Adrenal gland (tissue), 12 donors: ENCODE data around the gene KIRREL3. TPM values are rescaled to one million over a fixed set of nuclear protein-coding genes. Genes with fewer than 3 reads are reported as not detected.

Experiments used
- DNase-seq, 7 donors: peaks; one replicate each; pipeline ENCODE4 v3.0.0-alpha.2; 2019 to 2020
- H3K27ac ChIP-seq, 5 donors: fragments of 200-600 bp; sonication (generic) in 4 of 5; 1 replicate in 3 of 5; 2 replicates in 2 of 5; pipeline versions ENCODE4 v1.5.1 to v1.8.0; 2016 to 2020; ENCODE audit warnings: mild to moderate bottlenecking in 1 of 5
- H3K27me3 ChIP-seq: fragments of 200-600 bp; 2 replicates; pipeline ENCODE4 v1.8.0; 2021
- H3K36me3 ChIP-seq, 2 donors: fragments of 200-600 bp; replicated peaks in 1 of 2; 1 replicate in 1 of 2; 2 replicates in 1 of 2; pipeline versions ENCODE4 v1.5.1 to v1.8.0; 2018 to 2022
- H3K4me1 ChIP-seq, 2 donors: fragments of 200-600 bp; replicated peaks in 1 of 2; 1 replicate in 1 of 2; 2 replicates in 1 of 2; pipeline versions ENCODE4 v1.5.1 to v1.8.0; 2018 to 2021
- H3K4me3 ChIP-seq, 4 donors: fragments of 200-600 bp; sonication (generic) in 3 of 4; one replicate each; pipeline ENCODE4 v1.5.1; 2016 to 2018
- H3K9me3 ChIP-seq, 3 donors: fragments of 200-600 bp; sonication (generic) in 1 of 3; replicated peaks in 1 of 3; 1 replicate in 2 of 3; 2 replicates in 1 of 3; pipeline versions ENCODE4 v1.5.1 to v1.8.0; 2016 to 2021
- CTCF ChIP-seq, 6 experiments: fragments of 450-650 bp in 4 of 6; fragments of 200-600 bp in 2 of 6; sonication (generic) in 1 of 6; IDR thresholded peaks; 1 replicate in 5 of 6; 2 replicates in 1 of 6; pipeline versions ENCODE4 v1.5.1 to v1.8.0; 2016 to 2021; ENCODE audit warnings: antibody characterized with exemption in 6 of 6, mild to moderate bottlenecking in 2 of 6, moderate library complexity in 1 of 6
- POLR2A ChIP-seq, 2 donors: fragments of 450-650 bp; IDR thresholded peaks; one replicate each; pipeline ENCODE4 v1.6.1; 2017; ENCODE audit warnings: antibody characterized with exemption in 2 of 2, mild to moderate bottlenecking in 2 of 2, moderate library complexity in 1 of 2
- WGBS, 4 donors: extraction: QIAGEN DNeasy Blood & Tissue Kit in 2 of 4; methylation state at CpG; one replicate each; pipeline versions ENCODE4 v1.1.5 to v1.1.7; 2013 to 2017; 5-methylcytosine and 5-hydroxymethylcytosine counted together
- intact Hi-C, 2 donors: fragments of 100-400 bp; cut with DNase I; formaldehyde crosslinking; loops; one replicate each; pipeline versions ENCODE4 v1.14.1 to v1.15.0; 2022 to 2023
- polyA plus RNA-seq, 3 donors: library from polyadenylated mRNA; stranded (reverse); fragments of 200-250 nt in 2 of 3; fragments of 350-450 nt in 1 of 3; fragmentation: Illumina TruSeq in 1 of 3; extraction: RNeasy Lipid Tissue Mini Kit (QIAGEN cat#74804) in 1 of 3; gene quantifications; one replicate each; pipeline ENCODE4 v1.2.3, GENCODE V29; 2013 to 2014
- total RNA-seq, 9 donors: library from RNA; depleted of rRNA in 4 of 9; stranded (reverse); fragments of >200 nt in 4 of 9; fragments of 120-200 nt in 1 of 9; fragmentation: NEBNext Ultra II Directional in 1 of 9; extraction: Animal tissue kit (Norgen Biotek cat#: 25700) in 1 of 9; gene quantifications; one replicate each; pipeline versions ENCODE4 v1.1.0 to v1.2.4, GENCODE V29; 2013 to 2023
- donor health status: healthy with polysubstance abuse.
- donor health status: Bipolar disorder and iron deficiency.
- donor health status: DM: yes; HTN: yes; CAD: no.
- donor health status: DM: no; HTN: no; CAD: no.
- donor health status: DM: no; HTN: no; CAD: no.
- donor health status: DM: yes; HTN: yes; CAD: no.

Gene KIRREL3
- total and polyA plus RNA-seq, 12 donors, result 0.07 to 4.1 (median 0.64) TPM; not detected in 1

GRCh38 chr11:127013550-127013949 lies 13.0 kb upstream of the KIRREL3 start:
- Histone ChIP-seq H3K4me3 (no peak overlapping the region), H3K4me1 (no peaks in the 10 kb centered on the region), H3K27me3 (peaks cover 5% of the 10 kb centered on the region), H3K27ac (no peak overlapping the region), H3K36me3 (no peaks in the 10 kb centered on the region), H3K9me3 (no peaks in the 10 kb centered on the region)
- intact Hi-C loops, result no loop called here
- DNase-seq, result no peak
- 62 to 71% (median 69%) methylated on average over 5 of the region's 5 CpGs for WGBS, 4 donors
- TF ChIP-seq CTCF (IDR thresholded peaks at IDR 0.05), result no peak
- TF ChIP-seq POLR2A (IDR thresholded peaks at IDR 0.05), result no peak

- Histone ChIP-seq H3K9me3 (no peaks in the 10 kb centered on the region), H3K4me1 (no peaks in the 10 kb centered on the region), H3K27ac (no peak overlapping the region), H3K27me3 (peaks cover 27% of the 10 kb centered on the region), H3K4me3 (no peak overlapping the region), H3K36me3 (no peaks in the 10 kb centered on the region)
- DNase-seq, result no peak
- TF ChIP-seq CTCF (IDR thresholded peaks at IDR 0.05), result no peak
- no peak for TF ChIP-seq POLR2A (IDR thresholded peaks at IDR 0.05)
- intact Hi-C loops, result no loop called here
- WGBS, 4 donors, result 88 to 98% (median 92%) methylated on average over 2 of the region's 2 CpGs
Measured at GRCh38 chr11:127006311-127006710, 5.7 kb upstream of the KIRREL3 start.

- no peak overlapping the region for H3K27ac ChIP-seq
- no peak overlapping the region for H3K4me3 ChIP-seq
- peaks cover 31% of the 10 kb centered on the region for H3K27me3 ChIP-seq
- H3K9me3 ChIP-seq, result no peaks in the 10 kb centered on the region
- DNase-seq, result peak in 2 of 7 donors; percentile 19 to 70
- no peaks in the 10 kb centered on the region for H3K4me1 ChIP-seq
- TF ChIP-seq POLR2A (IDR thresholded peaks at IDR 0.05), result no peak
- peak in 2 of 6 experiments; percentile 14 to 28 for TF ChIP-seq CTCF (IDR thresholded peaks at IDR 0.05)
- no peaks in the 10 kb centered on the region for H3K36me3 ChIP-seq
- intact Hi-C loops, result no loop called here
- 1 to 6% (median 2%) methylated on average over 14 to 62 of the region's 62 CpGs for WGBS, 4 donors
Measured at GRCh38 chr11:127003260-127003981, 2.9 kb upstream of the KIRREL3 start.

- TF ChIP-seq POLR2A (IDR thresholded peaks at IDR 0.05), result no peak
- TF ChIP-seq CTCF (IDR thresholded peaks at IDR 0.05), result no peak
- DNase-seq, result no peak
- Histone ChIP-seq H3K9me3 (no peaks in the 10 kb centered on the region), H3K27ac (no peak overlapping the region), H3K27me3 (peaks cover 31% of the 10 kb centered on the region), H3K4me1 (no peaks in the 10 kb centered on the region), H3K36me3 (no peaks in the 10 kb centered on the region), H3K4me3 (no peak overlapping the region)
- intact Hi-C loops, result no loop called here
- WGBS, 4 donors, result 16 to 25% (median 18%) methylated on average over 15 to 16 of the region's 16 CpGs
Measured at GRCh38 chr11:127002669-127003259, 2.2 kb upstream of the KIRREL3 start.
